GM12878 (cell line): ENCODE measurements around the gene ADAMTS17. TPM values are rescaled to one million over a fixed set of nuclear protein-coding genes. Genes with fewer than 3 reads are reported as not detected.

Experiments
- ATAC-seq: fragments of 200-7000 bp; cut with Tn5 transposase; 3 replicates; pipeline ENCODE4 v1.9.1; 2020; ENCODE audit warnings: mild to moderate bottlenecking, moderate library complexity
- BruUV-seq: library from RNA; stranded (reverse); fragments of 400-500 nt; replicated peaks from 2 replicates; lab custom pipeline; 2021; lab: Mats Ljungman, UMichigan
- CTCF ChIA-PET: fragments of 300-600 bp; sonication (Branson Sonifier 250); formaldehyde crosslinking; extraction: SDS; loops from one replicate; lab custom pipeline; 2021; ENCODE audit warnings: inconsistent platforms; lab: Yijun Ruan, JAX
- POLR2A ChIA-PET: fragments of 350-600 bp; formaldehyde crosslinking; extraction: SDS; loops from one replicate; lab custom pipeline; 2021; ENCODE audit warnings: inconsistent platforms; lab: Charles Lee
- RAD21 ChIA-PET: fragments of 300-600 bp; sonication (Branson Sonifier 250); formaldehyde crosslinking; loops from one replicate; lab custom pipeline; 2023; ENCODE audit warnings: antibody characterized with exemption; ENCODE audit not compliant: unreplicated experiment; lab: Charles Lee
- SMC1A ChIA-PET: fragments of 300-600 bp; sonication (Branson Sonifier 250); formaldehyde crosslinking; loops from one replicate; lab custom pipeline; 2023; ENCODE audit not compliant: unreplicated experiment, uncharacterized antibody; lab: Charles Lee
- DNase-seq: peaks from one replicate; pipeline ENCODE4 v3.0.0-alpha.2; 2011; ENCODE audit warnings: low read depth, low spot score
- FAIRE-seq: peaks from 3 replicates; lab custom pipeline; 2011; peaks lifted over from hg19 to GRCh38; lab: Jason Lieb, UNC
- H2AFZ ChIP-seq: 2 replicates; pipeline ENCODE4 v1.6.0; 2011; ENCODE audit warnings: low read depth, low read length, control low read depth; ENCODE audit not compliant: control insufficient read depth
- H3K27ac ChIP-seq: 2 replicates; pipeline ENCODE4 v1.5.1; 2011; ENCODE audit warnings: control low read depth; ENCODE audit not compliant: control insufficient read depth, insufficient read depth
- H3K27me3 ChIP-seq, 2 experiments: replicated peaks in 1 of 2; 2 replicates each; pipeline versions ENCODE4 v1.6.0 to v1.6.1; 2011; ENCODE audit warnings: low read length in 1 of 2; ENCODE audit not compliant: control insufficient read depth in 2 of 2, insufficient read depth in 2 of 2
- H3K36me3 ChIP-seq, 2 experiments: 2 replicates each; pipeline ENCODE4 v1.5.1; 2011; ENCODE audit warnings: low read length in 1 of 2; ENCODE audit not compliant: control insufficient read depth in 2 of 2, insufficient read depth in 2 of 2
- H3K4me1 ChIP-seq: 2 replicates; pipeline ENCODE4 v1.6.1; 2011; ENCODE audit warnings: mild to moderate bottlenecking, low read length, moderate library complexity, mixed read lengths; ENCODE audit not compliant: control insufficient read depth, insufficient read depth
- H3K4me2 ChIP-seq: 2 replicates; pipeline ENCODE4 v1.6.0; 2011; ENCODE audit warnings: control low read depth; ENCODE audit not compliant: control insufficient read depth, insufficient read depth
- H3K4me3 ChIP-seq: fragments of 200-600 bp; sonication (generic); 2 replicates; pipeline ENCODE4 v1.5.1; 2016
- H3K79me2 ChIP-seq: 2 replicates; pipeline ENCODE4 v1.6.0; 2011; ENCODE audit warnings: low read length; ENCODE audit not compliant: control insufficient read depth, insufficient read depth
- H3K9ac ChIP-seq: 2 replicates; pipeline ENCODE4 v1.8.0; 2011; ENCODE audit warnings: low read length, control low read depth, mixed read lengths; ENCODE audit not compliant: control insufficient read depth, insufficient read depth
- H3K9me3 ChIP-seq: replicated peaks from 3 replicates; pipeline ENCODE4 v1.5.1; 2011; ENCODE audit warnings: mild to moderate bottlenecking, low read length; ENCODE audit not compliant: control insufficient read depth, insufficient read depth
- H4K20me1 ChIP-seq: 2 replicates; pipeline ENCODE4 v1.6.0; 2011; ENCODE audit not compliant: control insufficient read depth, insufficient read depth
- DPF2 ChIP-seq: fragments of 450-650 bp; IDR thresholded peaks from 2 replicates; pipeline ENCODE4 v1.6.1; 2017; ENCODE audit warnings: mild to moderate bottlenecking
- ETV6 ChIP-seq, 2 experiments: fragments of 450-650 bp in 1 of 2; IDR thresholded peaks in 1 of 2; conservative IDR thresholded peaks in 1 of 2; 2 replicates each; pipeline ENCODE4 v1.6.1; 2014; ENCODE audit warnings: antibody characterized with exemption in 1 of 2, borderline replicate concordance in 1 of 2, low read depth in 1 of 2, mild to moderate bottlenecking in 1 of 2, moderate library complexity in 1 of 2
- IKZF1 ChIP-seq: fragments of 450-650 bp; conservative IDR thresholded peaks from 2 replicates; pipeline ENCODE4 v1.6.1; 2017; ENCODE audit warnings: antibody characterized with exemption, mild to moderate bottlenecking
- KDM1A ChIP-seq: fragments of 200-600 bp; sonication (generic); IDR thresholded peaks from 2 replicates; pipeline ENCODE4 v1.6.1; 2016; ENCODE audit warnings: borderline replicate concordance
- NFIC ChIP-seq: IDR thresholded peaks from 2 replicates; pipeline ENCODE4 v1.6.1; 2012; ENCODE audit warnings: low read depth, mild to moderate bottlenecking, inconsistent platforms, low read length, moderate library complexity
- NFYB ChIP-seq: IDR thresholded peaks from 2 replicates; pipeline ENCODE4 v1.6.1; 2011; ENCODE audit warnings: low read depth, mild to moderate bottlenecking, low read length, improper control_type of control experiment, moderate library complexity; ENCODE audit not compliant: insufficient read depth
- TCF12 ChIP-seq: IDR thresholded peaks from 2 replicates; pipeline ENCODE4 v1.6.1; 2011; ENCODE audit warnings: low read depth, mild to moderate bottlenecking, low read length
- ZNF217 ChIP-seq: fragments of 450-650 bp; IDR thresholded peaks from 2 replicates; pipeline ENCODE4 v1.6.1; 2017; ENCODE audit warnings: antibody characterized with exemption, mild to moderate bottlenecking
- ZSCAN29 ChIP-seq: fragments of 450-650 bp; IDR thresholded peaks from 2 replicates; pipeline ENCODE4 v1.6.1; 2017; ENCODE audit warnings: mild to moderate bottlenecking, moderate library complexity
- WGBS: methylation state at CpG from one replicate; pipeline ENCODE4 v1.1.6; 2016; ENCODE audit warnings: low lambda C conversion rate; ENCODE audit not compliant: insufficient replicate concordance, insufficient coverage; ENCODE audit errors: missing lambda C conversion rate; 5-methylcytosine and 5-hydroxymethylcytosine counted together
- in situ Hi-C: fragments of 300-500 bp; cut with MboI; formaldehyde crosslinking; loops from 9 replicates; pipeline ENCODE4 v1.14.3; 2018; ENCODE audit warnings: mixed read lengths
- intact Hi-C: fragments of 100-400 bp; cut with micrococcal nuclease; formaldehyde crosslinking; loops from one replicate; pipeline ENCODE4 v1.14.2; 2022; ENCODE audit not compliant: unreplicated experiment
- polyA plus RNA-seq, 11 experiments: library from polyadenylated mRNA; depleted of rRNA in 4 of 11; unstranded in 6 of 11; stranded (reverse) in 5 of 11; fragments of >200 nt; fragmentation: Nextera tagmentation in 4 of 11; fragmentation: Illumina TruSeq in 1 of 11; extraction: Ambion mirVana in 4 of 11; extraction: Trizol in 1 of 11; gene quantifications; 1 replicate in 1 of 11; 2 replicates in 10 of 11; pipeline versions ENCODE4 v1.2.1 to v1.2.3, GENCODE V29; 2011 to 2016; ENCODE audit warnings: inconsistent platforms in 2 of 11, missing spikeins in 2 of 11, low read depth in 1 of 11
- total RNA-seq, 4 experiments: library from RNA; depleted of rRNA in 3 of 4; stranded (reverse); fragments of >200 nt in 3 of 4; fragmentation: Illumina TruSeq in 1 of 4; extraction: Trizol in 1 of 4; gene quantifications; 2 replicates each; pipeline versions ENCODE4 v1.2.1 to v1.2.3, GENCODE V29; 2013 to 2021
- TF ChIP-seq, protein P1 (sequence below): fragments of 450-650 bp; IDR thresholded peaks from 2 replicates; pipeline ENCODE4 v1.6.1; 2017; ENCODE audit warnings: mild to moderate bottlenecking, low read depth, inconsistent platforms; ENCODE audit not compliant: poor library complexity, severe bottlenecking
- TF ChIP-seq, protein P2 (sequence below): IDR thresholded peaks from 2 replicates; pipeline ENCODE4 v1.6.1; 2011; ENCODE audit warnings: mild to moderate bottlenecking, low read depth, low read length, moderate library complexity; ENCODE audit not compliant: insufficient replicate concordance
- TF ChIP-seq, protein P3 (sequence below): fragments of 450-650 bp; IDR thresholded peaks from 2 replicates; pipeline ENCODE4 v1.6.1; 2018; ENCODE audit warnings: mild to moderate bottlenecking, low read depth, moderate library complexity; ENCODE audit not compliant: partially characterized antibody

The ADAMTS17 gene
- total and polyA plus RNA-seq, 10 of the 15 experiments (the other 5 are each of a cell fraction or from before 2014, with no cell fraction given) = 0.04 to 0.50 (median 0.10) TPM; not detected in 4

DNA sequence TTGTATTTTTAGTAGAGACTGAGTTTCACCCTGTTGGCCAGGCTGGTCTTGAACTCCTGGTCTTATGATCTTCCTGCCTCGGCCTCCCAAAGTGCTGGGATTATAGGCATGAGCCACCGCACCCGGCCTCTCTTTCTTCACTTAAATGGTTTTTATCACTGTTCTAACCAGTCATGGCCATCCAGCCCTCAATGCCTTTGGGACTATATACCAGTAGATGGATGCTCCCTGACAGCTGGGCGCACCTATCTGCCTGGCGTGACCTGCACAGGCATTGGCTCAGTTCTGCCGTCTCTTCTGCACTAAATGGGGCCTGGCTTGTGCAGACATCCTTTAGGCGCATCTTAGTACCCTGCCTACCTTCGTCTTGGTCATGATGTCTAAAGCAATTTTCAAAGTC, 233.4 kb downstream of the ADAMTS17 start:
- no peaks in the 10 kb centered on the region for H3K36me3 ChIP-seq
- H3K9ac ChIP-seq = no peak overlapping the region
- no peak for TF ChIP-seq KDM1A
- no peak for TF ChIP-seq IKZF1
- TF ChIP-seq, protein P1, sequence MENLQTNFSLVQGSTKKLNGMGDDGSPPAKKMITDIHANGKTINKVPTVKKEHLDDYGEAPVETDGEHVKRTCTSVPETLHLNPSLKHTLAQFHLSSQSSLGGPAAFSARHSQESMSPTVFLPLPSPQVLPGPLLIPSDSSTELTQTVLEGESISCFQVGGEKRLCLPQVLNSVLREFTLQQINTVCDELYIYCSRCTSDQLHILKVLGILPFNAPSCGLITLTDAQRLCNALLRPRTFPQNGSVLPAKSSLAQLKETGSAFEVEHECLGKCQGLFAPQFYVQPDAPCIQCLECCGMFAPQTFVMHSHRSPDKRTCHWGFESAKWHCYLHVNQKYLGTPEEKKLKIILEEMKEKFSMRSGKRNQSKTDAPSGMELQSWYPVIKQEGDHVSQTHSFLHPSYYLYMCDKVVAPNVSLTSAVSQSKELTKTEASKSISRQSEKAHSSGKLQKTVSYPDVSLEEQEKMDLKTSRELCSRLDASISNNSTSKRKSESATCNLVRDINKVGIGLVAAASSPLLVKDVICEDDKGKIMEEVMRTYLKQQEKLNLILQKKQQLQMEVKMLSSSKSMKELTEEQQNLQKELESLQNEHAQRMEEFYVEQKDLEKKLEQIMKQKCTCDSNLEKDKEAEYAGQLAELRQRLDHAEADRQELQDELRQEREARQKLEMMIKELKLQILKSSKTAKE = no peak
- TF ChIP-seq, protein P2, sequence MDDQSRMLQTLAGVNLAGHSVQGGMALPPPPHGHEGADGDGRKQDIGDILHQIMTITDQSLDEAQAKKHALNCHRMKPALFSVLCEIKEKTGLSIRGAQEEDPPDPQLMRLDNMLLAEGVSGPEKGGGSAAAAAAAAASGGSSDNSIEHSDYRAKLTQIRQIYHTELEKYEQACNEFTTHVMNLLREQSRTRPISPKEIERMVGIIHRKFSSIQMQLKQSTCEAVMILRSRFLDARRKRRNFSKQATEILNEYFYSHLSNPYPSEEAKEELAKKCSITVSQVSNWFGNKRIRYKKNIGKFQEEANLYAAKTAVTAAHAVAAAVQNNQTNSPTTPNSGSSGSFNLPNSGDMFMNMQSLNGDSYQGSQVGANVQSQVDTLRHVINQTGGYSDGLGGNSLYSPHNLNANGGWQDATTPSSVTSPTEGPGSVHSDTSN = no peak
- TF ChIP-seq ZNF217 = no peak
- no peak for TF ChIP-seq TCF12
- no peak for TF ChIP-seq ETV6 (conservative IDR thresholded peaks at IDR 0.05 in 1 of 2, IDR thresholded peaks at IDR 0.05 in 1 of 2; ENCODE audit: borderline replicate concordance in 1 of 2, low read depth in 1 of 2)
- TF ChIP-seq, protein P3, sequence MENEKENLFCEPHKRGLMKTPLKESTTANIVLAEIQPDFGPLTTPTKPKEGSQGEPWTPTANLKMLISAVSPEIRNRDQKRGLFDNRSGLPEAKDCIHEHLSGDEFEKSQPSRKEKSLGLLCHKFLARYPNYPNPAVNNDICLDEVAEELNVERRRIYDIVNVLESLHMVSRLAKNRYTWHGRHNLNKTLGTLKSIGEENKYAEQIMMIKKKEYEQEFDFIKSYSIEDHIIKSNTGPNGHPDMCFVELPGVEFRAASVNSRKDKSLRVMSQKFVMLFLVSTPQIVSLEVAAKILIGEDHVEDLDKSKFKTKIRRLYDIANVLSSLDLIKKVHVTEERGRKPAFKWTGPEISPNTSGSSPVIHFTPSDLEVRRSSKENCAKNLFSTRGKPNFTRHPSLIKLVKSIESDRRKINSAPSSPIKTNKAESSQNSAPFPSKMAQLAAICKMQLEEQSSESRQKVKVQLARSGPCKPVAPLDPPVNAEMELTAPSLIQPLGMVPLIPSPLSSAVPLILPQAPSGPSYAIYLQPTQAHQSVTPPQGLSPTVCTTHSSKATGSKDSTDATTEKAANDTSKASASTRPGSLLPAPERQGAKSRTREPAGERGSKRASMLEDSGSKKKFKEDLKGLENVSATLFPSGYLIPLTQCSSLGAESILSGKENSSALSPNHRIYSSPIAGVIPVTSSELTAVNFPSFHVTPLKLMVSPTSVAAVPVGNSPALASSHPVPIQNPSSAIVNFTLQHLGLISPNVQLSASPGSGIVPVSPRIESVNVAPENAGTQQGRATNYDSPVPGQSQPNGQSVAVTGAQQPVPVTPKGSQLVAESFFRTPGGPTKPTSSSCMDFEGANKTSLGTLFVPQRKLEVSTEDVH = no peak
- no peak for TF ChIP-seq NFYB
- TF ChIP-seq ZSCAN29 = no peak
- no peak for TF ChIP-seq NFIC
- no peak for TF ChIP-seq DPF2
- FAIRE-seq = no peak
- no peak overlapping the region for H3K4me2 ChIP-seq
- no peak overlapping the region for H2AFZ ChIP-seq
- no peaks in the 10 kb centered on the region; the same call in 1 of the 2 replicates for H3K4me1 ChIP-seq
- CTCF ChIA-PET = no interaction called here
- H4K20me1 ChIP-seq = no peaks in the 10 kb centered on the region
- H3K27ac ChIP-seq = no peak overlapping the region
- in situ Hi-C loops (no loop called here), intact Hi-C loops (no loop called here)
- WGBS = 27% methylated on average over 8 of the region's 8 CpGs
- SMC1A ChIA-PET = no interaction called here
- no peak for DNase-seq
- H3K4me3 ChIP-seq = no peak overlapping the region
- RAD21 ChIA-PET = no interaction called here
- ATAC-seq = no peak
- no peaks in the 10 kb centered on the region for H3K79me2 ChIP-seq
- BruUV-seq = no TSS peak
- POLR2A ChIA-PET = no interaction called here
- H3K27me3 ChIP-seq = no peaks in the 10 kb centered on the region
- no peaks in the 10 kb centered on the region for H3K9me3 ChIP-seq
